SK-N-SH (cell line): ENCODE results near the gene MED15.

ENCODE experiments used
- EP300 ChIP-seq, 2 experiments: IDR thresholded peaks; 2 replicates each; pipeline versions ENCODE4 v1.4.0 to v1.6.1; 2012; ENCODE audit warnings: borderline replicate concordance in 1 of 2, low read depth in 1 of 2, low read length in 1 of 2
- TF ChIP-seq, protein P1 (sequence below): IDR thresholded peaks from 2 replicates; pipeline ENCODE4; 2012

- TF ChIP-seq, protein P1, sequence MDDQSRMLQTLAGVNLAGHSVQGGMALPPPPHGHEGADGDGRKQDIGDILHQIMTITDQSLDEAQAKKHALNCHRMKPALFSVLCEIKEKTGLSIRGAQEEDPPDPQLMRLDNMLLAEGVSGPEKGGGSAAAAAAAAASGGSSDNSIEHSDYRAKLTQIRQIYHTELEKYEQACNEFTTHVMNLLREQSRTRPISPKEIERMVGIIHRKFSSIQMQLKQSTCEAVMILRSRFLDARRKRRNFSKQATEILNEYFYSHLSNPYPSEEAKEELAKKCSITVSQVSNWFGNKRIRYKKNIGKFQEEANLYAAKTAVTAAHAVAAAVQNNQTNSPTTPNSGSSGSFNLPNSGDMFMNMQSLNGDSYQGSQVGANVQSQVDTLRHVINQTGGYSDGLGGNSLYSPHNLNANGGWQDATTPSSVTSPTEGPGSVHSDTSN: no peak
- no peak for TF ChIP-seq EP300 (IDR thresholded peaks at IDR 0.05; ENCODE audit: borderline replicate concordance in 1 of 2, low read depth in 1 of 2, low read length in 1 of 2)
Observed at GRCh38 chr22:20475115-20475436, 32.3 kb upstream of the MED15 start.
